ENCODE results near the gene HSPA12B.

Gene HSPA12B

GRCh38 chr20:3730803-3731672, 1.4 kb upstream of the HSPA12B start:
- Mint-ChIP-seq H3K36me3 (no peaks in the 10 kb centered on the region), H3K4me3 (no peak overlapping the region), H3K4me1 (ENCODE audit: low read depth) (no peaks in the 10 kb centered on the region), H3K27me3 (peaks cover 25% of the 10 kb centered on the region), H3K27ac (no peak overlapping the region), H3K9me3 (ENCODE audit: low read depth) (no peaks in the 10 kb centered on the region)

GRCh38 chr20:3731944-3732326, 550 bp upstream of the HSPA12B start:
- Mint-ChIP-seq H3K4me1 (ENCODE audit: low read depth) (no peaks in the 10 kb centered on the region), H3K4me3 (no peak overlapping the region), H3K9me3 (ENCODE audit: low read depth) (no peaks in the 10 kb centered on the region), H3K36me3 (no peaks in the 10 kb centered on the region), H3K27ac (no peak overlapping the region), H3K27me3 (peaks cover 24% of the 10 kb centered on the region)

- H3K4me3 Mint-ChIP-seq = no peak overlapping the region
- no peaks in the 10 kb centered on the region for H3K4me1 Mint-ChIP-seq (ENCODE audit: low read depth)
- H3K36me3 Mint-ChIP-seq = no peaks in the 10 kb centered on the region
- H3K9me3 Mint-ChIP-seq (ENCODE audit: low read depth) = no peaks in the 10 kb centered on the region
- no peak overlapping the region for H3K27ac Mint-ChIP-seq
- peaks cover 16% of the 10 kb centered on the region for H3K27me3 Mint-ChIP-seq
Observed at GRCh38 chr20:3733119-3733995, 872 bp downstream of the HSPA12B start.

GRCh38 chr20:3734111-3734843, 1.8 kb downstream of the HSPA12B start:
- no peak overlapping the region for H3K4me3 Mint-ChIP-seq
- no peaks in the 10 kb centered on the region for H3K36me3 Mint-ChIP-seq
- peaks cover 15% of the 10 kb centered on the region for H3K27me3 Mint-ChIP-seq
- no peaks in the 10 kb centered on the region for H3K4me1 Mint-ChIP-seq (ENCODE audit: low read depth)
- H3K27ac Mint-ChIP-seq = no peak overlapping the region
- no peaks in the 10 kb centered on the region for H3K9me3 Mint-ChIP-seq (ENCODE audit: low read depth)

GRCh38 chr20:3735768-3736167, 3.3 kb downstream of the HSPA12B start:
- no peaks in the 10 kb centered on the region for H3K36me3 Mint-ChIP-seq
- H3K9me3 Mint-ChIP-seq (ENCODE audit: low read depth) = no peaks in the 10 kb centered on the region
- H3K27ac Mint-ChIP-seq = no peak overlapping the region
- H3K27me3 Mint-ChIP-seq = peaks cover 11% of the 10 kb centered on the region
- H3K4me3 Mint-ChIP-seq = no peak overlapping the region
- H3K4me1 Mint-ChIP-seq (ENCODE audit: low read depth) = no peaks in the 10 kb centered on the region

GRCh38 chr20:3738111-3739053, 5.9 kb downstream of the HSPA12B start:
- no peaks in the 10 kb centered on the region for H3K4me1 Mint-ChIP-seq (ENCODE audit: low read depth)
- peaks cover 2% of the 10 kb centered on the region for H3K27me3 Mint-ChIP-seq
- H3K27ac Mint-ChIP-seq = no peak overlapping the region
- H3K36me3 Mint-ChIP-seq = no peaks in the 10 kb centered on the region
- H3K9me3 Mint-ChIP-seq (ENCODE audit: low read depth) = no peaks in the 10 kb centered on the region
- H3K4me3 Mint-ChIP-seq = no peak overlapping the region

GRCh38 chr20:3739054-3739925, 6.8 kb downstream of the HSPA12B start:
- peaks cover 2% of the 10 kb centered on the region for H3K4me1 Mint-ChIP-seq (ENCODE audit: low read depth)
- no peak overlapping the region for H3K4me3 Mint-ChIP-seq
- no peaks in the 10 kb centered on the region for H3K9me3 Mint-ChIP-seq (ENCODE audit: low read depth)
- H3K27me3 Mint-ChIP-seq = peaks cover 2% of the 10 kb centered on the region
- H3K27ac Mint-ChIP-seq = no peak overlapping the region
- H3K36me3 Mint-ChIP-seq = no peaks in the 10 kb centered on the region

- H3K9me3 Mint-ChIP-seq (ENCODE audit: low read depth) = no peaks in the 10 kb centered on the region
- H3K27me3 Mint-ChIP-seq = peaks cover 2% of the 10 kb centered on the region
- no peak overlapping the region for H3K4me3 Mint-ChIP-seq
- peaks cover 9% of the 10 kb centered on the region for H3K4me1 Mint-ChIP-seq (ENCODE audit: low read depth)
- no peaks in the 10 kb centered on the region for H3K36me3 Mint-ChIP-seq
- no peak overlapping the region for H3K27ac Mint-ChIP-seq
Observed at GRCh38 chr20:3739926-3740451, 7.5 kb downstream of the HSPA12B start.

- Mint-ChIP-seq H3K27me3 (peaks cover 2% of the 10 kb centered on the region), H3K4me1 (ENCODE audit: low read depth) (peaks cover 12% of the 10 kb centered on the region), H3K9me3 (ENCODE audit: low read depth) (no peaks in the 10 kb centered on the region), H3K4me3 (no peak overlapping the region), H3K27ac (no peak overlapping the region), H3K36me3 (no peaks in the 10 kb centered on the region)
Observed at GRCh38 chr20:3740615-3741301, 8.3 kb downstream of the HSPA12B start.

GRCh38 chr20:3741836-3742458, 9.5 kb downstream of the HSPA12B start:
- Mint-ChIP-seq H3K27ac (no peak overlapping the region), H3K36me3 (no peaks in the 10 kb centered on the region), H3K27me3 (peaks cover 3% of the 10 kb centered on the region), H3K9me3 (ENCODE audit: low read depth) (no peaks in the 10 kb centered on the region), H3K4me3 (no peak overlapping the region), H3K4me1 (ENCODE audit: low read depth) (peaks cover 12% of the 10 kb centered on the region)

GRCh38 chr20:3743251-3743650, 10.8 kb downstream of the HSPA12B start:
- Mint-ChIP-seq H3K9me3 (ENCODE audit: low read depth) (no peaks in the 10 kb centered on the region), H3K4me3 (no peak overlapping the region), H3K36me3 (no peaks in the 10 kb centered on the region), H3K27ac (no peak overlapping the region), H3K4me1 (ENCODE audit: low read depth) (peaks cover 12% of the 10 kb centered on the region), H3K27me3 (peaks cover 5% of the 10 kb centered on the region)

- peaks cover 5% of the 10 kb centered on the region for H3K27me3 Mint-ChIP-seq
- H3K4me3 Mint-ChIP-seq = peak overlapping the region; percentile 17
- H3K27ac Mint-ChIP-seq = no peak overlapping the region
Observed at GRCh38 chr20:3744037-3744436, 11.6 kb downstream of the HSPA12B start.

More at GRCh38 chr20:3744037-3744436, 11.6 kb downstream of the HSPA12B start:
- Mint-ChIP-seq H3K36me3 (no peaks in the 10 kb centered on the region), H3K4me1 (ENCODE audit: low read depth) (peaks cover 12% of the 10 kb centered on the region), H3K9me3 (ENCODE audit: low read depth) (no peaks in the 10 kb centered on the region)
